Fibroblast of lung (primary cell): ENCODE data around the gene TMC1. TPM values are rescaled to one million over a fixed set of nuclear protein-coding genes. Genes with fewer than 3 reads are reported as not detected.

Experiments used
- DNase-seq, 2 donors: peaks; one replicate each; pipeline versions ENCODE4 v3.0.0 to v3.0.0-alpha.2; 2010; ENCODE audit warnings: low read depth in 2 of 2
- H2AFZ ChIP-seq: 2 replicates; pipeline ENCODE4 v1.5.1; 2012; ENCODE audit warnings: low read length, control low read depth, inconsistent platforms
- H3K27ac ChIP-seq: 2 replicates; pipeline ENCODE4 v1.5.1; 2011; ENCODE audit warnings: low read length, control low read depth; ENCODE audit not compliant: insufficient read depth
- H3K27me3 ChIP-seq: 2 replicates; pipeline ENCODE4 v1.5.1; 2011; ENCODE audit warnings: mild to moderate bottlenecking, low read length; ENCODE audit not compliant: control insufficient read depth, insufficient read depth
- H3K36me3 ChIP-seq: 2 replicates; pipeline ENCODE4 v1.5.1; 2011; ENCODE audit warnings: low read length; ENCODE audit not compliant: control insufficient read depth, insufficient read depth
- H3K4me1 ChIP-seq: 2 replicates; pipeline ENCODE4 v1.5.1; 2011; ENCODE audit warnings: low read length; ENCODE audit not compliant: control insufficient read depth, insufficient read depth; ENCODE audit errors: extremely low read depth
- H3K4me2 ChIP-seq: 2 replicates; pipeline ENCODE4 v1.5.1; 2011; ENCODE audit warnings: low read length, control low read depth; ENCODE audit not compliant: insufficient read depth; ENCODE audit errors: extremely low read depth
- H3K4me3 ChIP-seq, 4 experiments: fragments of 200-600 bp in 1 of 4; sonication (generic) in 1 of 4; replicated peaks in 1 of 4; 2 replicates each; pipeline ENCODE4 v1.5.1; 2011 to 2016; ENCODE audit warnings: low read length in 4 of 4, low read depth in 3 of 4, mild to moderate bottlenecking in 3 of 4, control low read depth in 2 of 4, inconsistent platforms in 1 of 4, mixed read lengths in 1 of 4; ENCODE audit not compliant: insufficient read depth in 1 of 4; ENCODE audit errors: control extremely low read depth in 1 of 4
- H3K79me2 ChIP-seq: 2 replicates; pipeline ENCODE4 v1.5.1; 2012; ENCODE audit warnings: mild to moderate bottlenecking, low read length, inconsistent platforms; ENCODE audit not compliant: control insufficient read depth, insufficient read depth
- H3K9ac ChIP-seq: 2 replicates; pipeline ENCODE4 v1.5.1; 2011; ENCODE audit warnings: mild to moderate bottlenecking, low read length, control low read depth; ENCODE audit not compliant: insufficient read depth
- H3K9me3 ChIP-seq: 2 replicates; pipeline ENCODE4 v1.5.1; 2012; ENCODE audit warnings: low read depth, low read length; ENCODE audit not compliant: control insufficient read depth, insufficient read depth
- H4K20me1 ChIP-seq: 2 replicates; pipeline ENCODE4 v1.5.1; 2011; ENCODE audit warnings: low read length; ENCODE audit not compliant: control insufficient read depth, insufficient read depth; ENCODE audit errors: extremely low read depth
- CTCF ChIP-seq, 2 donors: IDR thresholded peaks in 1 of 2; conservative IDR thresholded peaks in 1 of 2; 1 replicate in 1 of 2; 2 replicates in 1 of 2; pipeline ENCODE4 v1.5.1; 2011 to 2012; ENCODE audit warnings: low read length in 2 of 2, control low read depth in 1 of 2, inconsistent platforms in 1 of 2, low read depth in 1 of 2, mild to moderate bottlenecking in 1 of 2
- EZH2 ChIP-seq: IDR thresholded peaks from 2 replicates; pipeline ENCODE4 v1.5.1; 2012; ENCODE audit warnings: low read length, control low read depth, mild to moderate bottlenecking; ENCODE audit errors: missing control alignments
- polyA plus RNA-seq, 2 donors: library from polyadenylated mRNA; depleted of rRNA in 1 of 2; stranded (reverse) in 1 of 2; unstranded in 1 of 2; fragments of >200 nt; gene quantifications; 2 replicates each; pipeline ENCODE4 v1.2.1, GENCODE V29; 2011 to 2012; ENCODE audit warnings: missing spikeins in 1 of 2
- total RNA-seq: library from RNA; depleted of rRNA; stranded (reverse); fragments of >200 nt; gene quantifications from 2 replicates; pipeline ENCODE4 v1.2.1, GENCODE V29; 2014

The TMC1 gene
- total and polyA plus RNA-seq, 2 donors (not counting 1 experiment from before 2014, with no cell fraction given): 0.27 to 0.33 TPM

- H3K27me3 ChIP-seq: no peaks in the 10 kb centered on the region
- no peak overlapping the region for H2AFZ ChIP-seq
- TF ChIP-seq EZH2 (no peak), CTCF (conservative IDR thresholded peaks at IDR 0.05 in 1 of 2, IDR thresholded peaks at IDR 0.05 in 1 of 2; ENCODE audit: low read depth in 1 of 2, low read length in 2 of 2) (no peak)
- H3K4me3 ChIP-seq: no peak overlapping the region
- no peaks in the 10 kb centered on the region for H3K9me3 ChIP-seq
- no peaks in the 10 kb centered on the region for H3K36me3 ChIP-seq
- no peak overlapping the region for H3K27ac ChIP-seq
- no peaks in the 10 kb centered on the region for H3K4me1 ChIP-seq
- H3K4me2 ChIP-seq: no peak overlapping the region
- H4K20me1 ChIP-seq: no peaks in the 10 kb centered on the region
- DNase-seq: no peak
- H3K79me2 ChIP-seq: no peaks in the 10 kb centered on the region
- H3K9ac ChIP-seq: no peak overlapping the region
Measured at GRCh38 chr9:72808446-72808768, 287.0 kb downstream of the TMC1 start.

- Histone ChIP-seq H3K4me2 (no peak overlapping the region), H2AFZ (no peak overlapping the region), H3K9ac (no peak overlapping the region), H3K36me3 (no peaks in the 10 kb centered on the region), H3K4me3 (no peak overlapping the region), H3K27ac (no peak overlapping the region), H3K27me3 (no peaks in the 10 kb centered on the region), H4K20me1 (no peaks in the 10 kb centered on the region), H3K79me2 (no peaks in the 10 kb centered on the region), H3K4me1 (no peaks in the 10 kb centered on the region), H3K9me3 (no peaks in the 10 kb centered on the region)
- DNase-seq: no peak
- no peak for TF ChIP-seq CTCF (conservative IDR thresholded peaks at IDR 0.05 in 1 of 2, IDR thresholded peaks at IDR 0.05 in 1 of 2; ENCODE audit: low read depth in 1 of 2, low read length in 2 of 2)
Measured at GRCh38 chr9:72809586-72809985, 288.2 kb downstream of the TMC1 start.

- no peak for TF ChIP-seq EZH2
- no peak for TF ChIP-seq CTCF (conservative IDR thresholded peaks at IDR 0.05 in 1 of 2, IDR thresholded peaks at IDR 0.05 in 1 of 2; ENCODE audit: low read depth in 1 of 2, low read length in 2 of 2)
- Histone ChIP-seq H3K9ac (no peak overlapping the region), H3K4me1 (no peaks in the 10 kb centered on the region), H3K4me3 (no peak overlapping the region), H3K36me3 (no peaks in the 10 kb centered on the region), H3K79me2 (no peaks in the 10 kb centered on the region), H3K27ac (no peak overlapping the region), H2AFZ (no peak overlapping the region), H3K4me2 (no peak overlapping the region), H3K27me3 (no peaks in the 10 kb centered on the region), H4K20me1 (no peaks in the 10 kb centered on the region), H3K9me3 (no peaks in the 10 kb centered on the region)
- DNase-seq: no peak
Measured at GRCh38 chr9:72812559-72813111, 291.2 kb downstream of the TMC1 start.
